CD4-positive, CD25-positive, alpha-beta regulatory T cell (primary cell): ENCODE measurements around the gene MAF. TPM values are rescaled to one million over a fixed set of nuclear protein-coding genes. Genes with fewer than 3 reads are reported as not detected.
A peak's percentile ranks its signal among the peaks of the same experiment; 100 is the strongest.

Experiments
- ATAC-seq, 2 donors: fragments of 150-1000 bp; cut with Tn5 transposase; one replicate each; pipeline ENCODE4 v1.10.0; 2021; ENCODE audit warnings: low read depth in 2 of 2, moderate number of reproducible peaks in 2 of 2, moderate library complexity in 1 of 2
- DNase-seq, 3 donors: peaks; one replicate each; pipeline versions ENCODE4 v3.0.0 to v3.0.0-alpha.2; 2012 to 2022; ENCODE audit warnings: mixed read lengths in 1 of 3
- H3K27ac ChIP-seq: one replicate; pipeline ENCODE4 v1.7.0; 2013; ENCODE audit warnings: mild to moderate bottlenecking, low read length; ENCODE audit not compliant: insufficient read depth, poor library complexity, severe bottlenecking
- H3K27me3 ChIP-seq: one replicate; pipeline ENCODE4 v1.7.0; 2013; ENCODE audit warnings: low read length; ENCODE audit not compliant: control insufficient read depth, insufficient read depth
- H3K36me3 ChIP-seq: one replicate; pipeline ENCODE4 v1.7.0; 2013; ENCODE audit warnings: mild to moderate bottlenecking, low read length, moderate library complexity; ENCODE audit not compliant: control insufficient read depth, insufficient read depth
- H3K4me1 ChIP-seq: 2 replicates; pipeline ENCODE4 v1.7.0; 2013; ENCODE audit warnings: mild to moderate bottlenecking, low read length; ENCODE audit not compliant: insufficient read depth, control insufficient read depth, poor library complexity, severe bottlenecking
- H3K4me3 ChIP-seq: one replicate; pipeline ENCODE4 v1.7.0; 2013; ENCODE audit warnings: low read depth, mild to moderate bottlenecking, low read length, moderate library complexity
- H3K9me3 ChIP-seq, 2 experiments: 1 replicate in 1 of 2; 2 replicates in 1 of 2; pipeline ENCODE4 v1.7.0; 2013; ENCODE audit warnings: low read length in 2 of 2, mild to moderate bottlenecking in 1 of 2, moderate library complexity in 1 of 2; ENCODE audit not compliant: control insufficient read depth in 2 of 2
- H3K27ac Mint-ChIP-seq, 3 donors: one replicate each; pipeline ENCODE4 v1.8.0; 2020 to 2022; ENCODE audit warnings: mild to moderate bottlenecking in 3 of 3, mixed read lengths in 3 of 3, moderate library complexity in 2 of 3
- H3K27me3 Mint-ChIP-seq: one replicate; pipeline ENCODE4 v1.8.0; 2022; ENCODE audit warnings: mild to moderate bottlenecking, mixed read lengths
- H3K36me3 Mint-ChIP-seq: one replicate; pipeline ENCODE4 v1.8.0; 2020; ENCODE audit warnings: mixed read lengths
- H3K4me1 Mint-ChIP-seq, 4 donors: one replicate each; pipeline ENCODE4 v1.8.0; 2020 to 2022; ENCODE audit warnings: mixed read lengths in 4 of 4, mild to moderate bottlenecking in 1 of 4
- H3K4me3 Mint-ChIP-seq, 4 donors: one replicate each; pipeline ENCODE4 v1.8.0; 2020 to 2022; ENCODE audit warnings: mild to moderate bottlenecking in 4 of 4, mixed read lengths in 4 of 4, moderate library complexity in 3 of 4
- H3K9me3 Mint-ChIP-seq, 7 donors: one replicate each; pipeline ENCODE4 v1.8.0; 2020 to 2022; ENCODE audit warnings: mixed read lengths in 7 of 7, mild to moderate bottlenecking in 3 of 7, moderate library complexity in 2 of 7
- polyA plus RNA-seq, 4 donors: library from polyadenylated mRNA; unstranded; fragments of 300-500 nt; fragmentation: Illumina TruSeq; gene quantifications; one replicate each; pipeline ENCODE4 v1.2.3, GENCODE V29; 2021
- total RNA-seq: library from RNA; stranded (reverse); gene quantifications from one replicate; pipeline ENCODE4 v1.2.3, GENCODE V29; 2022

MAF gene
- total RNA-seq = 120 TPM
- polyA plus RNA-seq = 1 to 10 TPM; 1.4 to 4.2 (median 2.8) TPM

GRCh38 chr16:79600638-79601091, at the start of gene MAF:
TSS of gene MAF (minus strand) at chr16:79600737. CDS start at chr16:79599902, 835 bp downstream.
- peaks cover 39% of the 10 kb centered on the region for H3K4me1 ChIP-seq
- H3K9me3 ChIP-seq = no peaks in the 10 kb centered on the region
- Mint-ChIP-seq H3K4me1 (peaks cover 13 to 42% (median 25%) of the 10 kb centered on the region in 4 donors), H3K9me3 (no peaks in the 10 kb centered on the region), H3K4me3 (peak within 1 kb of the TSS; percentile 95 to 99 (median 96)), H3K27me3 (peaks cover 13% of the 10 kb centered on the region), H3K36me3 (no peaks in the 10 kb centered on the region), H3K27ac (peak within 1 kb of the TSS; percentile 94 to 98 (median 96))
- ATAC-seq (peak; percentile 83 to 85), DNase-seq (peak; percentile 87 to 97 (median 91))
- H3K27me3 ChIP-seq = no peaks in the 10 kb centered on the region
- peak within 1 kb of the TSS; percentile 80 for H3K27ac ChIP-seq
- H3K4me3 ChIP-seq = peak within 1 kb of the TSS; percentile 94
- no peaks in the 10 kb centered on the region for H3K36me3 ChIP-seq

DNA sequence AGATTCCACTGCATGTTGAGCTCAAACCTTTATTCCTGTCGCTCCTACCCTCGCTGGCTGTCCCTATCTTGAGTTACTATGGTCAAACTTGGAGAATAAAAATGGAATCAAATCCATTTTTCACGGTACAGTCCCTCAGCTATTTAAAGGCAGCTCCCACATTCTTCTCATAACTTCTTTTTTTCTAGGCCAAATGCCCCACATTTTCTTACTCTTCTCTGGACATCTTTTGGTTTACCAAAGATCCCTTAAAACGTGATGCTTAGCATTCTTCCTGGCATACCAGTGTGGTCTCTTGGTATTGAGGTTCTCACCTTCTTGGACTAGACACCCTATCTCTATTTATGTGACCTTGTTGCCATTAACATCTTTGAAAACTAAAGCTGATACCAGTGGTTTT, 48.3 kb upstream of the MAF start:
- Histone ChIP-seq H3K9me3 (no peaks in the 10 kb centered on the region), H3K36me3 (no peaks in the 10 kb centered on the region), H3K4me3 (no peak overlapping the region), H3K27me3 (no peaks in the 10 kb centered on the region), H3K27ac (no peak overlapping the region), H3K4me1 (no peaks in the 10 kb centered on the region)
- peaks cover 0 to 1% (median 0%) of the 10 kb centered on the region in 7 donors for H3K9me3 Mint-ChIP-seq
- H3K27ac Mint-ChIP-seq = no peak overlapping the region
- H3K27me3 Mint-ChIP-seq = peaks cover 7% of the 10 kb centered on the region
- no peaks in the 10 kb centered on the region for H3K4me1 Mint-ChIP-seq
- no peak for DNase-seq
- no peaks in the 10 kb centered on the region for H3K36me3 Mint-ChIP-seq
- no peak overlapping the region for H3K4me3 Mint-ChIP-seq
- no peak for ATAC-seq

- H3K4me1 Mint-ChIP-seq = peaks cover 0 to 10% (median 0%) of the 10 kb centered on the region in 4 donors
- H3K4me3 Mint-ChIP-seq = no peak overlapping the region
- H3K27me3 Mint-ChIP-seq = peaks cover 7% of the 10 kb centered on the region
- no peak for DNase-seq
- H3K27me3 ChIP-seq = no peaks in the 10 kb centered on the region
- H3K36me3 ChIP-seq = no peaks in the 10 kb centered on the region
- H3K27ac ChIP-seq = no peak overlapping the region
- ATAC-seq = no peak
- H3K36me3 Mint-ChIP-seq = no peaks in the 10 kb centered on the region
- peaks cover 0 to 2% (median 0%) of the 10 kb centered on the region in 7 donors for H3K9me3 Mint-ChIP-seq
- no peak overlapping the region for H3K4me3 ChIP-seq
- no peaks in the 10 kb centered on the region for H3K4me1 ChIP-seq
- no peaks in the 10 kb centered on the region for H3K9me3 ChIP-seq
- no peak overlapping the region for H3K27ac Mint-ChIP-seq
Measured at GRCh38 chr16:79647586-79647985, 47.0 kb upstream of the MAF start.

DNA sequence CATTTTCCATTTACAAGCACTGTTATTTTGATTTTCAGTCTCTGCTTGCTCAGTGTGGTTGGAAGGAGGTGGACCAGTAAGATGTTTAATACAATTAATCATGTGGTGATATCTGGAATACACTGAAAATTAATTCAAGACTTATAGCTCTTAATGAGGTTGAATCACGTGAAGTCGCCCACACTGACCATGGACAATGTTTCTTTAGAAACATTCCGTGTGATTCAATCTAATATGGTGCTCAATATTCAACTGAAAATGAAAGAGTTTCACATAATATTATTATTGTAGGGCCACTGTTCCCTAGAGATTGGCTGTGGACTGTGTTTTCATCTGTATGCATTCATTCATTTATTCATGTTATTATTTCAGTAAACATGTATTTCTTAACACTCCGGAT, 45.2 kb upstream of the MAF start:
- Mint-ChIP-seq H3K9me3 (peaks cover 0 to 2% (median 0%) of the 10 kb centered on the region in 7 donors), H3K4me3 (no peak overlapping the region), H3K27ac (no peak overlapping the region), H3K4me1 (peaks cover 6 to 22% (median 11%) of the 10 kb centered on the region in 4 donors), H3K36me3 (no peaks in the 10 kb centered on the region), H3K27me3 (peaks cover 7% of the 10 kb centered on the region)
- no peak for ATAC-seq
- Histone ChIP-seq H3K4me3 (no peak overlapping the region), H3K9me3 (no peaks in the 10 kb centered on the region), H3K4me1 (peaks cover 7% of the 10 kb centered on the region), H3K36me3 (no peaks in the 10 kb centered on the region), H3K27ac (no peak overlapping the region), H3K27me3 (no peaks in the 10 kb centered on the region)
- DNase-seq = no peak

GRCh38 chr16:79644971-79645667, 44.6 kb upstream of the MAF start:
- Mint-ChIP-seq H3K36me3 (no peaks in the 10 kb centered on the region), H3K4me3 (no peak overlapping the region), H3K4me1 (peaks cover 8 to 27% (median 14%) of the 10 kb centered on the region in 4 donors), H3K27me3 (peaks cover 7% of the 10 kb centered on the region), H3K27ac (no peak overlapping the region), H3K9me3 (peaks cover 0 to 2% (median 0%) of the 10 kb centered on the region in 7 donors)
- H3K4me1 ChIP-seq = peaks cover 11% of the 10 kb centered on the region
- no peak overlapping the region for H3K4me3 ChIP-seq
- no peaks in the 10 kb centered on the region for H3K36me3 ChIP-seq
- DNase-seq = no peak
- no peaks in the 10 kb centered on the region for H3K27me3 ChIP-seq
- no peaks in the 10 kb centered on the region for H3K9me3 ChIP-seq
- ATAC-seq = no peak
- no peak overlapping the region for H3K27ac ChIP-seq

GRCh38 chr16:79642652-79643051, 42.1 kb upstream of the MAF start:
- no peak for ATAC-seq
- Mint-ChIP-seq H3K4me1 (peaks cover 16 to 45% (median 26%) of the 10 kb centered on the region in 4 donors), H3K27ac (peak overlapping the region in 1 of 3 donors; percentile 17), H3K9me3 (peaks cover 0 to 2% (median 0%) of the 10 kb centered on the region in 7 donors), H3K4me3 (no peak overlapping the region), H3K27me3 (no peaks in the 10 kb centered on the region), H3K36me3 (no peaks in the 10 kb centered on the region)
- Histone ChIP-seq H3K36me3 (no peaks in the 10 kb centered on the region), H3K27me3 (no peaks in the 10 kb centered on the region), H3K4me1 (peaks cover 19% of the 10 kb centered on the region), H3K27ac (no peak overlapping the region), H3K4me3 (no peak overlapping the region), H3K9me3 (no peaks in the 10 kb centered on the region)
- no peak for DNase-seq

DNA sequence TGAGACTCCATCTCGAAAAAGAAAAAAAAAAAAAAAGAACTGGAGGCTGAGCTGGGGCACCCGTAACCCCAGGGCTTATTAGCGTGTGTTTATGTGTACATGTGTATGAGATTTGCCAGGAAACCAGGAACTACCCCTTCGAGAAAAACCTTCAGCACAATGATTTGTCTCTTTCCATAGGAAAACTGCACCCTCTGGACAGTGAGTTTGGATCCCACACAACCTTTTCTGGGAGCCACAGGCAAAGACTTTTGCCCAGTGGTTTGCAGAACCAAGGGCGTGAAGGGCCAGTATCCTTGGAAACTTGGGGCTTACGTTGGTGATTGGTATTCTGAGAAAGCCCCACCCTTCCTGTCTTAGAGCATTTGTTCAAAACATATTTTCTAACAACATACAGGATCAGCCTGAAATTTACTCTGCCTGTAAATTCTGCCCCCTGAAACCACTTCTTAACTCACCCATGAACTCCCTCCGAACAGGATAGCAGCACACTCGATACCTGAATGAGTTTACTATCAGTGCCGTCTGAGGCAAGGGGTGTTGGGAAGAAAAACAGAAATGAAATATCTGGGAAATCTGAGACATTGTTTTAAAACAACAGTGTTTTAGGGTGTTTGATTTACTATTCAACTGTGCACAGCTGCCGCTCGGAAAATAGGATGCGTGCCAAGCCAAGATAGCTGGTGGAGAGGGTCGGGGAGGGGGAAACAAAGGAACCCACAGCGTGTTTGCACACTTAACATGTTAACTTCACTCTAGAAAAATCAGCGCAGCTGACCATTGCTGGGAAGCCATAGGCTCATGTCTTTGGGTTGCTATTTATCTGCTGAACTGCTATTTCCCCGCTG, 40.2 kb upstream of the MAF start:
- H3K4me3 ChIP-seq = peak overlapping the region; percentile 60
- no peaks in the 10 kb centered on the region for H3K9me3 ChIP-seq
- peak; percentile 17 to 30 for ATAC-seq
- peak overlapping the region; percentile 83 to 97 (median 85) for H3K27ac Mint-ChIP-seq
- no peak overlapping the region for H3K27ac ChIP-seq
- H3K4me1 Mint-ChIP-seq = peaks cover 16 to 45% (median 26%) of the 10 kb centered on the region in 4 donors
- H3K27me3 ChIP-seq = no peaks in the 10 kb centered on the region
- peak in 1 of 3 donors; percentile 89 for DNase-seq
- H3K4me3 Mint-ChIP-seq = peak overlapping the region in 3 of 4 donors; percentile 15 to 44 (median 19)
- no peaks in the 10 kb centered on the region for H3K36me3 ChIP-seq
- H3K27me3 Mint-ChIP-seq = no peaks in the 10 kb centered on the region
- no peaks in the 10 kb centered on the region for H3K36me3 Mint-ChIP-seq
- peaks cover 19% of the 10 kb centered on the region for H3K4me1 ChIP-seq
- peaks cover 0 to 3% (median 0%) of the 10 kb centered on the region in 7 donors for H3K9me3 Mint-ChIP-seq
